OCI-LY7 (cell line): ENCODE measurements around the gene SLC25A29.

Experiments used
- CTCF ChIP-seq: fragments of 200-600 bp; sonication (generic); conservative IDR thresholded peaks from 2 replicates; pipeline ENCODE4 v1.5.1; 2014; ENCODE audit warnings: mild to moderate bottlenecking, antibody characterized with exemption, low read length, moderate library complexity, mixed read lengths
- EZH2phosphoT487 ChIP-seq: fragments of 200-600 bp; sonication (generic); IDR thresholded peaks from 2 replicates; pipeline ENCODE4 v1.6.1; 2018; ENCODE audit warnings: low read depth, borderline replicate concordance, mild to moderate bottlenecking, mixed run types, antibody characterized with exemption, low read length, moderate library complexity, mixed read lengths

- TF ChIP-seq CTCF = no peak
- no peak for TF ChIP-seq EZH2phosphoT487
Measured at GRCh38 chr14:100320157-100320856, 14.1 kb upstream of the SLC25A29 start.
